HepG2 (cell line): Measurements from ENCODE around the gene ZSCAN2. TPM values are rescaled to one million over a fixed set of nuclear protein-coding genes. Genes with fewer than 3 reads are reported as not detected.

Experiments used
- DMAP1 ChIP-seq: IDR thresholded peaks from 2 replicates; pipeline ENCODE4 v1.6.1; 2016
- GABPB1 ChIP-seq: IDR thresholded peaks from 2 replicates; pipeline ENCODE4 v1.6.1; 2016; ENCODE audit warnings: mild to moderate bottlenecking, missing genetic modification reagents, moderate library complexity, missing compliant biosample characterization
- GZF1 ChIP-seq: sonication (generic); formaldehyde crosslinking; IDR thresholded peaks from 2 replicates; pipeline ENCODE4 v1.5.1; 2020; ENCODE audit warnings: mild to moderate bottlenecking, missing genetic modification reagents
- KDM5B ChIP-seq: sonication (generic); formaldehyde crosslinking; IDR thresholded peaks from 2 replicates; pipeline ENCODE4 v1.4.0; 2020; ENCODE audit warnings: missing genetic modification reagents, mild to moderate bottlenecking, borderline replicate concordance
- KLF13 ChIP-seq: sonication (generic); formaldehyde crosslinking; IDR thresholded peaks from 2 replicates; pipeline ENCODE4 v1.4.0; 2020; ENCODE audit warnings: mild to moderate bottlenecking, missing genetic modification reagents
- NR2F6 ChIP-seq, 2 experiments: IDR thresholded peaks; 2 replicates each; pipeline ENCODE4 v1.6.1; 2016; ENCODE audit warnings: antibody characterized with exemption in 1 of 2, mild to moderate bottlenecking in 1 of 2
- POLR2A ChIP-seq, 2 experiments: IDR thresholded peaks; 2 replicates each; pipeline ENCODE4 v1.6.1; 2011; ENCODE audit warnings: low read depth in 2 of 2, low read length in 2 of 2, mild to moderate bottlenecking in 1 of 2, moderate library complexity in 1 of 2; ENCODE audit not compliant: insufficient read depth in 1 of 2
- WIZ ChIP-seq: sonication (generic); formaldehyde crosslinking; IDR thresholded peaks from 2 replicates; pipeline ENCODE4 v1.5.1; 2020; ENCODE audit warnings: mild to moderate bottlenecking, missing genetic modification reagents
- ZFP1 ChIP-seq: IDR thresholded peaks from 2 replicates; pipeline ENCODE4 v1.6.1; 2016
- ZFP91 ChIP-seq: sonication (generic); formaldehyde crosslinking; IDR thresholded peaks from 2 replicates; pipeline ENCODE4 v1.9.0; 2022; ENCODE audit warnings: missing genetic modification reagents, mild to moderate bottlenecking, borderline replicate concordance
- ZNF275 ChIP-seq: sonication (generic); formaldehyde crosslinking; IDR thresholded peaks from 2 replicates; pipeline ENCODE4 v1.8.0; 2022; ENCODE audit warnings: missing genetic modification reagents, mild to moderate bottlenecking, inconsistent platforms, borderline replicate concordance
- ZNF333 ChIP-seq: sonication (generic); formaldehyde crosslinking; IDR thresholded peaks from 2 replicates; pipeline ENCODE4 v1.4.0; 2020; ENCODE audit warnings: mild to moderate bottlenecking, missing genetic modification reagents, borderline replicate concordance
- ZNF780A ChIP-seq: sonication (generic); formaldehyde crosslinking; IDR thresholded peaks from 2 replicates; pipeline ENCODE4 v1.8.0; 2022; ENCODE audit warnings: mild to moderate bottlenecking, missing genetic modification reagents, moderate library complexity
- polyA plus RNA-seq, 8 experiments: library from polyadenylated mRNA; depleted of rRNA in 3 of 8; stranded (reverse) in 7 of 8; unstranded in 1 of 8; fragments of >200 nt; fragmentation: Illumina TruSeq in 4 of 8; extraction: Trizol in 4 of 8; gene quantifications; 2 replicates each; pipeline versions ENCODE4 v1.2.1 to v1.2.3, GENCODE V29; 2011 to 2016; ENCODE audit warnings: low read depth in 4 of 8, missing spikeins in 1 of 8, mixed read lengths in 1 of 8; ENCODE audit not compliant: insufficient read depth in 1 of 8
- total RNA-seq, 5 experiments: library from RNA; depleted of rRNA; stranded (reverse); fragments of >200 nt; fragmentation: Illumina TruSeq; extraction: Trizol; gene quantifications; 2 replicates each; pipeline ENCODE4 v1.2.3, GENCODE V29; 2016; ENCODE audit warnings: low read depth in 1 of 5
- TF ChIP-seq, protein P1 (sequence below): sonication (generic); formaldehyde crosslinking; IDR thresholded peaks from 2 replicates; pipeline ENCODE4 v1.5.1; 2020; ENCODE audit warnings: missing genetic modification reagents, mild to moderate bottlenecking, borderline replicate concordance
- TF ChIP-seq, protein P2 (sequence below): sonication (generic); formaldehyde crosslinking; IDR thresholded peaks from 2 replicates; pipeline ENCODE4 v1.4.0; 2020; ENCODE audit warnings: missing genetic modification reagents
- TF ChIP-seq, protein P3 (sequence below): IDR thresholded peaks from 2 replicates; pipeline ENCODE4 v1.6.1; 2012; ENCODE audit warnings: low read length, improper control_type of control experiment
- TF ChIP-seq, protein P4 (sequence below): IDR thresholded peaks from 2 replicates; pipeline ENCODE4 v1.6.1; 2012; ENCODE audit warnings: low read depth, low read length, improper control_type of control experiment

Gene ZSCAN2
- total and polyA plus RNA-seq, 2 of the 13 experiments (the other 11 are each of a cell fraction or from before 2014, with no cell fraction given), result 11.4 to 21.5 TPM

DNA sequence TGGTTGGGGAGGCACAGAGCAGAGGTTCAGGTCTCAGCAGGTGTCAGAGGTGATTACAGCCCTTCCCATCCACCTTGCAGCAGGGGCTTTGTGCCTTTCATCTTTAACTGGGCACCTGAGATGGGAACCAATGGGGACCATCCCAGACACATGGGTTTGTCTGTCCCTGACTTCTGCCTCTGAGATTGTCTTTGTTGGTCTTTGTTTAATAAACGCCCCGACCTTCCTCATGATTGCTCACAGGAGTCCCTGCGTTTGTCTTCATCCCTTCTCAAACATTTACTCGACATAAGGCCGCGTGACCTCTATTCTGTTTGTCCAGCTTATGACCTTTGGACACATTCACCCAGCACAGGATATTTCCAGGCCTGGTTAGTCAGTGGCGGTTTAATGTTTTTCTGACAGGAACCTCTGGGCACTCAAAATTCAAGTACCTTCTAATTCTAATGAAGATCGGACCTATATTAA, 5.9 kb downstream of the ZSCAN2 start (continued):
- TF ChIP-seq ZFP91 (CRISPR knock-in tag) (peak; percentile 48), ZNF333 (CRISPR knock-in tag) (no peak), KLF13 (CRISPR knock-in tag) (no peak), DMAP1 (CRISPR knock-in tag) (peak; percentile 64; the same call in 1 of the 2 replicates), WIZ (CRISPR knock-in tag) (no peak), ZNF275 (CRISPR knock-in tag) (no peak), NR2F6 (IDR thresholded peaks at IDR 0.05) (peak; percentile 97), NR2F6 (CRISPR knock-in tag; IDR thresholded peaks at IDR 0.05) (peak; percentile 96), GZF1 (CRISPR knock-in tag) (no peak), ZFP1 (CRISPR knock-in tag) (0 out of 2 replicates have a peak, but pooled peaks have one; percentile 20), GABPB1 (CRISPR knock-in tag) (no peak; the same call in 1 of the 2 replicates), ZNF780A (CRISPR knock-in tag) (no peak), POLR2A (IDR thresholded peaks at IDR 0.05; ENCODE audit: insufficient read depth in 1 of 2, low read depth in 2 of 2, low read length in 2 of 2) (peak in 1 of 2 experiments; percentile 29; a peak in 1 of 4 replicates), KDM5B (CRISPR knock-in tag) (no peak)
- TF ChIP-seq, protein P1, sequence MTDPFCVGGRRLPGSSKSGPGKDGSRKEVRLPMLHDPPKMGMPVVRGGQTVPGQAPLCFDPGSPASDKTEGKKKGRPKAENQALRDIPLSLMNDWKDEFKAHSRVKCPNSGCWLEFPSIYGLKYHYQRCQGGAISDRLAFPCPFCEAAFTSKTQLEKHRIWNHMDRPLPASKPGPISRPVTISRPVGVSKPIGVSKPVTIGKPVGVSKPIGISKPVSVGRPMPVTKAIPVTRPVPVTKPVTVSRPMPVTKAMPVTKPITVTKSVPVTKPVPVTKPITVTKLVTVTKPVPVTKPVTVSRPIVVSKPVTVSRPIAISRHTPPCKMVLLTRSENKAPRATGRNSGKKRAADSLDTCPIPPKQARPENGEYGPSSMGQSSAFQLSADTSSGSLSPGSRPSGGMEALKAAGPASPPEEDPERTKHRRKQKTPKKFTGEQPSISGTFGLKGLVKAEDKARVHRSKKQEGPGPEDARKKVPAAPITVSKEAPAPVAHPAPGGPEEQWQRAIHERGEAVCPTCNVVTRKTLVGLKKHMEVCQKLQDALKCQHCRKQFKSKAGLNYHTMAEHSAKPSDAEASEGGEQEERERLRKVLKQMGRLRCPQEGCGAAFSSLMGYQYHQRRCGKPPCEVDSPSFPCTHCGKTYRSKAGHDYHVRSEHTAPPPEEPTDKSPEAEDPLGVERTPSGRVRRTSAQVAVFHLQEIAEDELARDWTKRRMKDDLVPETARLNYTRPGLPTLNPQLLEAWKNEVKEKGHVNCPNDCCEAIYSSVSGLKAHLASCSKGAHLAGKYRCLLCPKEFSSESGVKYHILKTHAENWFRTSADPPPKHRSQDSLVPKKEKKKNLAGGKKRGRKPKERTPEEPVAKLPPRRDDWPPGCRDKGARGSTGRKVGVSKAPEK, result no peak; the same call in 1 of the 2 replicates
- TF ChIP-seq, protein P2, sequence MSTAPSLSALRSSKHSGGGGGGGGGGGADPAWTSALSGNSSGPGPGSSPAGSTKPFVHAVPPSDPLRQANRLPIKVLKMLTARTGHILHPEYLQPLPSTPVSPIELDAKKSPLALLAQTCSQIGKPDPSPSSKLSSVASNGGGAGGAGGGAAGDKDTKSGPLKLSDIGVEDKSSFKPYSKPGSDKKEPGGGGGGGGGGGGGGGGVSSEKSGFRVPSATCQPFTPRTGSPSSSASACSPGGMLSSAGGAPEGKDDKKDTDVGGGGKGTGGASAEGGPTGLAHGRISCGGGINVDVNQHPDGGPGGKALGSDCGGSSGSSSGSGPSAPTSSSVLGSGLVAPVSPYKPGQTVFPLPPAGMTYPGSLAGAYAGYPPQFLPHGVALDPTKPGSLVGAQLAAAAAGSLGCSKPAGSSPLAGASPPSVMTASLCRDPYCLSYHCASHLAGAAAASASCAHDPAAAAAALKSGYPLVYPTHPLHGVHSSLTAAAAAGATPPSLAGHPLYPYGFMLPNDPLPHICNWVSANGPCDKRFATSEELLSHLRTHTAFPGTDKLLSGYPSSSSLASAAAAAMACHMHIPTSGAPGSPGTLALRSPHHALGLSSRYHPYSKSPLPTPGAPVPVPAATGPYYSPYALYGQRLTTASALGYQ (CRISPR knock-in tag), result peak; percentile 85; the same call in 1 of the 2 replicates
- TF ChIP-seq, protein P3, sequence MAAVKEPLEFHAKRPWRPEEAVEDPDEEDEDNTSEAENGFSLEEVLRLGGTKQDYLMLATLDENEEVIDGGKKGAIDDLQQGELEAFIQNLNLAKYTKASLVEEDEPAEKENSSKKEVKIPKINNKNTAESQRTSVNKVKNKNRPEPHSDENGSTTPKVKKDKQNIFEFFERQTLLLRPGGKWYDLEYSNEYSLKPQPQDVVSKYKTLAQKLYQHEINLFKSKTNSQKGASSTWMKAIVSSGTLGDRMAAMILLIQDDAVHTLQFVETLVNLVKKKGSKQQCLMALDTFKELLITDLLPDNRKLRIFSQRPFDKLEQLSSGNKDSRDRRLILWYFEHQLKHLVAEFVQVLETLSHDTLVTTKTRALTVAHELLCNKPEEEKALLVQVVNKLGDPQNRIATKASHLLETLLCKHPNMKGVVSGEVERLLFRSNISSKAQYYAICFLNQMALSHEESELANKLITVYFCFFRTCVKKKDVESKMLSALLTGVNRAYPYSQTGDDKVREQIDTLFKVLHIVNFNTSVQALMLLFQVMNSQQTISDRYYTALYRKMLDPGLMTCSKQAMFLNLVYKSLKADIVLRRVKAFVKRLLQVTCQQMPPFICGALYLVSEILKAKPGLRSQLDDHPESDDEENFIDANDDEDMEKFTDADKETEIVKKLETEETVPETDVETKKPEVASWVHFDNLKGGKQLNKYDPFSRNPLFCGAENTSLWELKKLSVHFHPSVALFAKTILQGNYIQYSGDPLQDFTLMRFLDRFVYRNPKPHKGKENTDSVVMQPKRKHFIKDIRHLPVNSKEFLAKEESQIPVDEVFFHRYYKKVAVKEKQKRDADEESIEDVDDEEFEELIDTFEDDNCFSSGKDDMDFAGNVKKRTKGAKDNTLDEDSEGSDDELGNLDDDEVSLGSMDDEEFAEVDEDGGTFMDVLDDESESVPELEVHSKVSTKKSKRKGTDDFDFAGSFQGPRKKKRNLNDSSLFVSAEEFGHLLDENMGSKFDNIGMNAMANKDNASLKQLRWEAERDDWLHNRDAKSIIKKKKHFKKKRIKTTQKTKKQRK, result no peak
- TF ChIP-seq, protein P4, sequence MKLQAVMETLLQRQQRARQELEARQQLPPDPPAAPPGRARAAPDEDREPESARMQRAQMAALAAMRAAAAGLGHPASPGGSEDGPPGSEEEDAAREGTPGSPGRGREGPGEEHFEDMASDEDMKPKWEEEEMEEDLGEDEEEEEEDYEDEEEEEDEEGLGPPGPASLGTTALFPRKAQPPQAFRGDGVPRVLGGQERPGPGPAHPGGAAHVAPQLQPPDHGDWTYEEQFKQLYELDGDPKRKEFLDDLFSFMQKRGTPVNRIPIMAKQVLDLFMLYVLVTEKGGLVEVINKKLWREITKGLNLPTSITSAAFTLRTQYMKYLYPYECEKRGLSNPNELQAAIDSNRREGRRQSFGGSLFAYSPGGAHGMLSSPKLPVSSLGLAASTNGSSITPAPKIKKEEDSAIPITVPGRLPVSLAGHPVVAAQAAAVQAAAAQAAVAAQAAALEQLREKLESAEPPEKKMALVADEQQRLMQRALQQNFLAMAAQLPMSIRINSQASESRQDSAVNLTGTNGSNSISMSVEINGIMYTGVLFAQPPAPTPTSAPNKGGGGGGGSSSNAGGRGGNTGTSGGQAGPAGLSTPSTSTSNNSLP, result peak; percentile 68; the same call in 1 of the 2 replicates
